Neutrophil (primary cell): ENCODE data around the gene LDLRAP1.

Source experiments
- H3K27ac ChIP-seq: fragments of 200-600 bp; sonication (generic); 2 replicates; pipeline ENCODE4 v1.5.1; 2016; ENCODE audit warnings: mild to moderate bottlenecking, moderate library complexity
- H3K27me3 ChIP-seq: fragments of 200-600 bp; sonication (generic); 2 replicates; pipeline ENCODE4 v1.6.0; 2016; ENCODE audit warnings: mild to moderate bottlenecking
- H3K36me3 ChIP-seq: fragments of 200-600 bp; sonication (generic); 2 replicates; pipeline ENCODE4 v1.5.1; 2017
- H3K4me1 ChIP-seq, 2 experiments: fragments of 200-600 bp in 1 of 2; sonication (generic) in 1 of 2; 1 replicate in 1 of 2; 2 replicates in 1 of 2; pipeline versions ENCODE4 v1.5.1 to v1.6.1; 2013 to 2016; ENCODE audit warnings: low read depth in 1 of 2, low read length in 1 of 2, mild to moderate bottlenecking in 1 of 2, moderate library complexity in 1 of 2; ENCODE audit not compliant: control insufficient read depth in 1 of 2, insufficient read depth in 1 of 2
- H3K4me3 ChIP-seq, 2 experiments: fragments of 200-600 bp in 1 of 2; sonication (generic) in 1 of 2; 1 replicate in 1 of 2; 2 replicates in 1 of 2; pipeline ENCODE4 v1.5.1; 2013 to 2016; ENCODE audit warnings: low read depth in 1 of 2, low read length in 1 of 2, mild to moderate bottlenecking in 1 of 2, moderate library complexity in 1 of 2
- H3K9me3 ChIP-seq: fragments of 200-600 bp; sonication (generic); 2 replicates; pipeline ENCODE4 v1.5.1; 2016
- TF ChIP-seq, protein P1 (sequence below): fragments of 200-600 bp; sonication (generic); IDR thresholded peaks from 2 replicates; pipeline ENCODE4 v1.5.1; 2016; ENCODE audit warnings: antibody characterized with exemption

The LDLRAP1 gene

DNA sequence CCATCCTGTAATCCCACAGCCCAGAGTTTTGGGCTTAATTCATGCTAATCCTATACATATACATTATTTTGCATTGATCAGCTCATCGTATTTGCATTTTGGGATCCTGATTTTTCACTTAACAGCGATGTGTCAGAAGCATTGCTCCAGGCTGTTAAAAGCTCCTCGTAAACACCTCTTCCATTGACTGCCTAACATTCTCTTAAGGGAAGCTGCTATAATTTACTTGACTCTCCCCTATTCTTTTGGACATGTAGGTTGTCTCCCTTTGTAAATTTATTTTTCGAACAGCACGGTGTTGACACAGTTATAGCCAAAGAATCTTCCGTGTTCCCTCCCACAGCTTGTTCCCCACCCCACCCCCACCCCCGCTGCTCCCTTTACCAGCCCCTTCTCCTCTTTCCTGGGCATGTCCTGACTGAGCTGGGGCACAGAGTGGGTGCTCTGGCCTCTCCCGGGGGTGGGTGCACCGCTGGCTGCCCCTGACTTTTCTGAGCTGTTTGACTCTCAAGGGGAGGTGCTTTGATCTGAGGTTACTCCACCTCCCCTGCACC, 22.8 kb downstream of the LDLRAP1 start:
- H3K4me1 ChIP-seq = peaks cover 14 to 16% of the 10 kb centered on the region in 2 experiments
- H3K36me3 ChIP-seq = peaks cover 41% of the 10 kb centered on the region
- no peak overlapping the region for H3K27ac ChIP-seq
- TF ChIP-seq, protein P1, sequence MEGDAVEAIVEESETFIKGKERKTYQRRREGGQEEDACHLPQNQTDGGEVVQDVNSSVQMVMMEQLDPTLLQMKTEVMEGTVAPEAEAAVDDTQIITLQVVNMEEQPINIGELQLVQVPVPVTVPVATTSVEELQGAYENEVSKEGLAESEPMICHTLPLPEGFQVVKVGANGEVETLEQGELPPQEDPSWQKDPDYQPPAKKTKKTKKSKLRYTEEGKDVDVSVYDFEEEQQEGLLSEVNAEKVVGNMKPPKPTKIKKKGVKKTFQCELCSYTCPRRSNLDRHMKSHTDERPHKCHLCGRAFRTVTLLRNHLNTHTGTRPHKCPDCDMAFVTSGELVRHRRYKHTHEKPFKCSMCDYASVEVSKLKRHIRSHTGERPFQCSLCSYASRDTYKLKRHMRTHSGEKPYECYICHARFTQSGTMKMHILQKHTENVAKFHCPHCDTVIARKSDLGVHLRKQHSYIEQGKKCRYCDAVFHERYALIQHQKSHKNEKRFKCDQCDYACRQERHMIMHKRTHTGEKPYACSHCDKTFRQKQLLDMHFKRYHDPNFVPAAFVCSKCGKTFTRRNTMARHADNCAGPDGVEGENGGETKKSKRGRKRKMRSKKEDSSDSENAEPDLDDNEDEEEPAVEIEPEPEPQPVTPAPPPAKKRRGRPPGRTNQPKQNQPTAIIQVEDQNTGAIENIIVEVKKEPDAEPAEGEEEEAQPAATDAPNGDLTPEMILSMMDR = no peak
- H3K4me3 ChIP-seq = no peak overlapping the region
- H3K27me3 ChIP-seq = no peaks in the 10 kb centered on the region
- H3K9me3 ChIP-seq = no peaks in the 10 kb centered on the region

DNA sequence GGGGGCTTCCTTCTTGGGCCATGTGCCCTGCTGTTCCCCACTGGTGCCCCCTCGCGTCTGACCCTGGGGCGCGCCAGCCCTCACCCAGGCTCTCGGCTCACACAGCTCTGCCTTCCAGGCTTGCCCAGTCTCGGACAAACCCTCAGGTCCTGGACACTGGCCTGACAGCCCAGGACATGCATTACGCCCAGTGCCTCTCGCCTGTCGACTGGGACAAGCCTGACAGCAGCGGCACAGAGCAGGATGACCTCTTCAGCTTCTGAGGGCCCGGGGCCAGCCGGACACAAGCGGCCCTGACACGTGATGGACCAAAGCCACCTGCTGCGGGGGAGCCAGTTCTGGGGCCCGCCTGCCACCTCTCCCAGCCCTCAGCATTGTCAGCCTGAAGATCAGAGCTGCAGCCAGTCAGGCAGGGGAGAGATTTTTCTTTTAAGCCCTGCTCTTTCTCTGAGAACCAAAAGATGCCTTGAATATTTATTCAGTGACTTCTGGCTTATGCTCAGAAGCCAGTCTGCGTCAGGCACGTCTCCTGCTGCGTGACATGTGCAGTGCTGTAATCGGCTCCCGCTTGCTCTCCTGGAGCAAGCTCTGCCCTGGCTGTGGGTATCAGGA, 23.4 kb downstream of the LDLRAP1 start:
- no peak overlapping the region for H3K27ac ChIP-seq

DNA sequence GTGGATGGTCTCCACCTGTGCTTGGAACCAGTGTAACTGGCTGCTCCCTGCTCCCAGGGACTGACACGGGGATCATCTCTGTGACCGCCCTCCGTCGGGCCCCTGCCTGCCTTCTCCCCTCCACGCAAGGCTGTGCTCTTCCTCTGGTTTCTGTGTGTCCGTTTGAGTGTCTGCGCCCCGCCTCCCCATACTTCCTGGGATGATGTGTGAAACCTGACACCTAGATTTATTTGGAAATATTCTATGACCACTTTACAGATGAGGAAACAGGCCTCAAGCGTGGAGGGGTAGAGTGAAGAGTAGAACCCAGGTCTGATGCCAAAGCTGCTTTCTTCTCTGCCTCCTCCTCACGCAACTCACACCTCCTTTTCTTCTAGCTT, 24.3 kb downstream of the LDLRAP1 start:
- Histone ChIP-seq H3K36me3 (peaks cover 41% of the 10 kb centered on the region), H3K4me3 (no peak overlapping the region), H3K27ac (no peak overlapping the region), H3K27me3 (peaks cover 7% of the 10 kb centered on the region), H3K9me3 (no peaks in the 10 kb centered on the region), H3K4me1 (peaks cover 0 to 1% of the 10 kb centered on the region in 2 experiments)
- TF ChIP-seq, protein P1 = no peak

More for the DNA sequence above, 23.4 kb downstream of the LDLRAP1 start:
- TF ChIP-seq, protein P1 = no peak
- Histone ChIP-seq H3K36me3 (peaks cover 41% of the 10 kb centered on the region), H3K27me3 (no peaks in the 10 kb centered on the region), H3K4me3 (no peak overlapping the region), H3K9me3 (no peaks in the 10 kb centered on the region), H3K4me1 (peaks cover 8 to 10% of the 10 kb centered on the region in 2 experiments)

DNA sequence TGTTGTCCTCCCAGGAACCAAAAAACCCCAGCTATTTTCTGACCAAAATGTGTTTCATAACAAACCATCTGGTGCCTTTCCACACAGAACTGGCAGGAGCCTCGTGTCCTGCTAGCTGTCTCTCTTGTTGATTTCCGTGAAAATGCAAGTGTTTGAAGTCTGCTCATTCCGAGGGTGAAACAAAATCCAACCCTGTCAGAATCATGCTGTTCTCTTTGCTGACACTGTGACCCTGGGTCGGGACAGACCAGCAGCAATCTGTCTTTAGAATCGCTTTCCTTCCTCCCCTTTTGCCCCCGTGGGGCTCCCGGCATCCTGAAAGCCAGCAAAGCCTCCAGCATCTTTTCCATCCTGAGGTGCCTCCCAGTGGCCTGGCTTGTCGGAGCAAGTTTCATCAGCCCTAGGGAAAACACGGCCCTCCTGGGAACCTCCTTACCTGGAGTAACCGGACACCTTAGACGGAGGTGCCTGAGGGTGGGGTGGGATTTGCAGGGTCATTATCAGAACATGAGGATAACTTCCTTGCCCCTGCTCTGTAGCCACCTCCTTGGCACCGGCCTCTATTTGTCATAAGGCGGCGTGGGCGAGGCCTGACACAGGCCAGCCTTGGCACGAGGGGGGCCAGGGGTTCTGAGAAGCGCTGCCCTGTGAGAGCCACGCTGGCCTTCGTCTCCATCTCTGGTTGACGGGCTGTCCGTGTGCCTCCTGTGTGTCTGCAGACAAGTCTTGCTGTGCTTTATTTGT, 24.9 kb downstream of the LDLRAP1 start:
- TF ChIP-seq, protein P1 = no peak
- peaks cover 41% of the 10 kb centered on the region for H3K36me3 ChIP-seq
- no peaks in the 10 kb centered on the region for H3K9me3 ChIP-seq
- peaks cover 10% of the 10 kb centered on the region for H3K27me3 ChIP-seq
- no peaks in the 10 kb centered on the region for H3K4me1 ChIP-seq
- H3K27ac ChIP-seq = no peak overlapping the region
- no peak overlapping the region for H3K4me3 ChIP-seq

DNA sequence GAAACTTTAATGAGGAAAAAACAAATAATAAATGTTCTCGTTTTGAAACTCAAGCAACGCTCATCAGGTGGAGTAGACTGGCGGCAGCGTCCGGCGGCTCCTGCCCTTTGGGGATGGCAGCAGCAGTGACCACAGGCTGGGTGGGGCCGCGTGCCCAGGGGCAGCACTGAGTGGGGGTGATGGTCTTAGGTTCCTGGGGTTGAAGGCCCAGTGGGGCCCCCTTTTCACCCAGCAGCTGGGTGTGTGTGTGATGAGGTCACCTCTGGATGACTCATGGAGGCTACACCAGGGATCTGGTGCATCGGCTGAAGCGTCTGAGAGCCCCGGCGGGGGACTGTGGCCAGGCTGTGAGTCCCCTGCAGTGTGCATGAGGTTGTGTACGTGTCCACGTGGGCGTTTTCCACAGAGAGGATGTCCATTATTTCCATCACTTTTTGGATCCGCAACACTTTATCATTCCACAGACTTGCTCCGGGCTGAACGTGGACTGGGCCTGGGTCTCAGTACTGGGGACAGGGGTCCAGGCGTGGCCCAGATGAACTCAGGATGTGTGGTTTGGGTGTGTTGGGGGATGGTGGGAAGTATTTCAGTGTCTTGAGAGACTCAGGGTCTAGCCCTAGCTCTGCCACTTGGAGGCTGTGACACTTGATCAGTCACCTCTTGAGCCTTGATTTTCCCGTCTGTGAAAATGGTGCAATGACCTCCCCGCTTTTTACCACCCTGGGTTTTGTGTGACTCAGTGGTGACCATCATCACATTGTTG, 25.6 kb downstream of the LDLRAP1 start:
- Histone ChIP-seq H3K4me1 (no peaks in the 10 kb centered on the region), H3K27ac (no peak overlapping the region), H3K36me3 (peaks cover 33% of the 10 kb centered on the region), H3K9me3 (no peaks in the 10 kb centered on the region), H3K4me3 (no peak overlapping the region), H3K27me3 (peaks cover 10% of the 10 kb centered on the region)
- TF ChIP-seq, protein P1 = no peak
